ENCODE measurements around the gene UGT1A6. TPM values are rescaled to one million over a fixed set of nuclear protein-coding genes. Genes with fewer than 3 reads are reported as not detected.

UGT1A6 gene
- total and polyA plus RNA-seq, 2 of the 4 experiments (the other 2 are of a cell fraction) = not detected

- no peak for TF ChIP-seq ELK1 (IDR thresholded peaks at IDR 0.05; ENCODE audit: borderline replicate concordance, low read depth, low read length)
Observed at GRCh38 chr2:233746475-233747282, 54.0 kb downstream of the UGT1A6 start (continued).

GRCh38 chr2:233747283-233747544 lies 54.5 kb downstream of the UGT1A6 start:
- Histone ChIP-seq H2BK5ac (ENCODE audit: low read depth, low read length, poor library complexity, severe bottlenecking) (no peak overlapping the region), H4K91ac (ENCODE audit: insufficient read depth, low read depth, low read length) (no peak overlapping the region), H3K18ac (ENCODE audit: low read depth, low read length) (no peak overlapping the region), H3K27ac (ENCODE audit: insufficient read depth, low read length) (no peak overlapping the region), H3K9ac (ENCODE audit: low read depth, low read length) (no peak overlapping the region), H3K36me3 (ENCODE audit: control insufficient read depth, insufficient read depth, low read length) (no peaks in the 10 kb centered on the region), H3K27me3 (ENCODE audit: control insufficient read depth, insufficient read depth, low read length) (no peaks in the 10 kb centered on the region; the same call in 1 of the 2 replicates), H2AK5ac (ENCODE audit: low read depth, low read length) (no peak overlapping the region), H3K4me1 (ENCODE audit: control insufficient read depth, insufficient read depth, low read length) (no peaks in the 10 kb centered on the region), H3K9me3 (ENCODE audit: control insufficient read depth, insufficient read depth, low read length) (peaks cover 4% of the 10 kb centered on the region; the same call in 1 of the 2 replicates), H3K4ac (ENCODE audit: low read depth, low read length) (no peak overlapping the region), H3K9me1 (ENCODE audit: insufficient read depth, low read length) (no peaks in the 10 kb centered on the region), H4K5ac (ENCODE audit: low read depth, low read length) (no peak overlapping the region), H3K14ac (replicated peaks; ENCODE audit: low read depth, low read length) (no peak overlapping the region), H2AFZ (replicated peaks; ENCODE audit: low read length, poor library complexity) (no peak overlapping the region), H2BK120ac (ENCODE audit: low read depth, low read length) (no peak overlapping the region), H3K4me3 (ENCODE audit: insufficient read depth, low read depth, low read length) (no peak overlapping the region), H4K20me1 (ENCODE audit: insufficient read depth, low read length) (no peaks in the 10 kb centered on the region), H2BK20ac (ENCODE audit: low read depth, low read length) (no peak overlapping the region), H3K79me1 (ENCODE audit: low read depth in 1 of 2, low read length in 2 of 2) (no peaks in the 10 kb centered on the region), H2BK15ac (ENCODE audit: low read depth, low read length) (no peak overlapping the region), H4K8ac (ENCODE audit: low read depth in 2 of 2, low read length in 2 of 2) (no peak overlapping the region), H3K56ac (ENCODE audit: extremely low read depth, insufficient read depth, low read length) (no peak overlapping the region), H3K23ac (ENCODE audit: low read depth, low read length) (no peak overlapping the region), H2AK9ac (replicated peaks; ENCODE audit: low read depth, low read length, poor library complexity) (no peak overlapping the region), H3K4me2 (ENCODE audit: low read depth, low read length) (no peak overlapping the region)
- BruUV-seq (replicated peaks) = no TSS peak
- ChIA-PET POLR2A (ENCODE audit: unreplicated experiment) (no interaction called here), CTCF (interaction anchor here (0.6 kb wide), 1 partner anchor 16 kb away, joined by 3 read pairs; no protein-coding TSS in a partner anchor)
- TF ChIP-seq CTCF (conservative IDR thresholded peaks at IDR 0.05; ENCODE audit: low read depth, low read length) = no peak
- TF ChIP-seq MXI1 (IDR thresholded peaks at IDR 0.05; ENCODE audit: borderline replicate concordance, low read depth, low read length) = no peak
- TF ChIP-seq USF2 (IDR thresholded peaks at IDR 0.05; ENCODE audit: low read depth, low read length) = no peak
- no peak for TF ChIP-seq RCOR1 (IDR thresholded peaks at IDR 0.05; ENCODE audit: insufficient replicate concordance, low read length)
- no peak for TF ChIP-seq POLR2A (IDR thresholded peaks at IDR 0.05; ENCODE audit: low read depth, low read length)
- no peak for TF ChIP-seq RAD21 (IDR thresholded peaks at IDR 0.05; ENCODE audit: low read length)
- no CpG with 5 or more reads among the region's 6 CpGs for WGBS, 2 experiments (ENCODE audit: extremely low coverage in 2 of 2, insufficient read length in 1 of 2)
- dilution Hi-C loops (cut with HindIII; ENCODE audit: low sequenced_read_pairs, unreplicated experiment) (no loop called here), intact Hi-C loops (cut with micrococcal nuclease) (no loop called here), in situ Hi-C loops (cut with MboI; ENCODE audit: low sequenced_read_pairs) (no loop called here)
- DNase-seq (no peak), ATAC-seq (ENCODE audit: low read depth) (no peak)

All from IMR-90 (cell line).